Calu3 (cell line): ENCODE results near the gene UNC50. TPM values are rescaled to one million over a fixed set of nuclear protein-coding genes. Genes with fewer than 3 reads are reported as not detected.

ENCODE experiments used
- BruUV-seq: library from RNA; stranded (reverse); fragments of 400-500 nt; replicated peaks from 2 replicates; lab custom pipeline; 2021; lab: Mats Ljungman, UMichigan
- CTCF ChIA-PET: fragments of 300-600 bp; sonication (Branson Sonifier 250); formaldehyde crosslinking; loops from one replicate; lab custom pipeline; 2022; ENCODE audit warnings: antibody characterized with exemption; lab: Charles Lee
- DNase-seq: peaks from one replicate; pipeline ENCODE4 v3.0.0; 2022
- H3K27ac Mint-ChIP-seq: one replicate; pipeline ENCODE4 v1.8.0; 2022; ENCODE audit warnings: mixed read lengths; ENCODE audit not compliant: unreplicated experiment
- H3K27me3 Mint-ChIP-seq: one replicate; pipeline ENCODE4 v1.8.0; 2022; ENCODE audit warnings: mixed read lengths; ENCODE audit not compliant: unreplicated experiment
- H3K36me3 Mint-ChIP-seq: one replicate; pipeline ENCODE4 v1.8.0; 2022; ENCODE audit warnings: mild to moderate bottlenecking, moderate library complexity, mixed read lengths; ENCODE audit not compliant: insufficient read depth, unreplicated experiment
- H3K4me1 Mint-ChIP-seq: one replicate; pipeline ENCODE4 v1.8.0; 2022; ENCODE audit warnings: mild to moderate bottlenecking, low read depth, mixed read lengths; ENCODE audit not compliant: unreplicated experiment
- H3K4me3 Mint-ChIP-seq: one replicate; pipeline ENCODE4 v1.8.0; 2022; ENCODE audit warnings: mild to moderate bottlenecking, low read depth, moderate library complexity, mixed read lengths; ENCODE audit not compliant: unreplicated experiment
- H3K9me3 Mint-ChIP-seq: one replicate; pipeline ENCODE4 v1.8.0; 2022; ENCODE audit warnings: low read depth, mixed read lengths; ENCODE audit not compliant: unreplicated experiment
- intact Hi-C: fragments of 100-400 bp; cut with micrococcal nuclease; formaldehyde crosslinking; loops from one replicate; pipeline ENCODE4 v1.10.0; 2022; ENCODE audit not compliant: unreplicated experiment
- total RNA-seq: library from RNA; stranded (reverse); gene quantifications from 2 replicates; pipeline ENCODE4 v1.2.3, GENCODE V29; 2022
- TF ChIP-seq, protein P1 (sequence below): fragments of 200-600 bp; IDR thresholded peaks from one replicate; pipeline ENCODE4 v1.8.0; 2022; ENCODE audit warnings: antibody characterized with exemption; ENCODE audit not compliant: unreplicated experiment

UNC50 gene
- total RNA-seq, 1 experiment from 2014 or later, result 33.0 TPM

DNA sequence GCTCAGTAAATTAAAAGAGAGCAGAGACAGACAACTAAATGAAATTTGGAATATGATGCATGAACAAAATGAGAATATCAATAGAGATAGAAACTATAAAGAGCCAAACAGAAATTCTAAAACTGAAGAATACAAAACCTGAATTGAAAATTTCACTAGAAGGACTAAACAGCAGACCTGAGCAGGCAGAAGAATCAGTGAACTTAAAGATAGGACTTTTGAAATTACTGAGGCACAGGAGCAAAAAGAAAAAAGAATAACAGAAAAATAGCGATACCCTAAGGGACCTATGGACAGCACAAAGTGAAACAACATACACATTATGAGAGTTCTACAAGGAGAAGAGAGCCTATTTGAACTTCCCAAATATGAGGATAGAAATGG lies 41.6 kb downstream of the UNC50 start:
- CTCF ChIA-PET, result interaction anchor here (0.8 to 1.7 kb wide), 11 partner anchors 41 to 416 kb away, joined by 3 to 25 read pairs (median 5); partner anchors contain the start of genes COA5, CRACDL and UNC50
- Mint-ChIP-seq H3K4me1 (peaks cover 7% of the 10 kb centered on the region), H3K9me3 (no peaks in the 10 kb centered on the region), H3K36me3 (no peaks in the 10 kb centered on the region), H3K4me3 (no peak overlapping the region), H3K27me3 (no peaks in the 10 kb centered on the region), H3K27ac (no peak overlapping the region)
- DNase-seq, result no peak
- intact Hi-C loops, result loop anchor here (1.0 kb wide), 2 partner anchors 187 to 416 kb away; no protein-coding TSS in a partner anchor
- BruUV-seq, result no TSS peak
- TF ChIP-seq, protein P1, sequence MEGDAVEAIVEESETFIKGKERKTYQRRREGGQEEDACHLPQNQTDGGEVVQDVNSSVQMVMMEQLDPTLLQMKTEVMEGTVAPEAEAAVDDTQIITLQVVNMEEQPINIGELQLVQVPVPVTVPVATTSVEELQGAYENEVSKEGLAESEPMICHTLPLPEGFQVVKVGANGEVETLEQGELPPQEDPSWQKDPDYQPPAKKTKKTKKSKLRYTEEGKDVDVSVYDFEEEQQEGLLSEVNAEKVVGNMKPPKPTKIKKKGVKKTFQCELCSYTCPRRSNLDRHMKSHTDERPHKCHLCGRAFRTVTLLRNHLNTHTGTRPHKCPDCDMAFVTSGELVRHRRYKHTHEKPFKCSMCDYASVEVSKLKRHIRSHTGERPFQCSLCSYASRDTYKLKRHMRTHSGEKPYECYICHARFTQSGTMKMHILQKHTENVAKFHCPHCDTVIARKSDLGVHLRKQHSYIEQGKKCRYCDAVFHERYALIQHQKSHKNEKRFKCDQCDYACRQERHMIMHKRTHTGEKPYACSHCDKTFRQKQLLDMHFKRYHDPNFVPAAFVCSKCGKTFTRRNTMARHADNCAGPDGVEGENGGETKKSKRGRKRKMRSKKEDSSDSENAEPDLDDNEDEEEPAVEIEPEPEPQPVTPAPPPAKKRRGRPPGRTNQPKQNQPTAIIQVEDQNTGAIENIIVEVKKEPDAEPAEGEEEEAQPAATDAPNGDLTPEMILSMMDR, result no peak

DNA sequence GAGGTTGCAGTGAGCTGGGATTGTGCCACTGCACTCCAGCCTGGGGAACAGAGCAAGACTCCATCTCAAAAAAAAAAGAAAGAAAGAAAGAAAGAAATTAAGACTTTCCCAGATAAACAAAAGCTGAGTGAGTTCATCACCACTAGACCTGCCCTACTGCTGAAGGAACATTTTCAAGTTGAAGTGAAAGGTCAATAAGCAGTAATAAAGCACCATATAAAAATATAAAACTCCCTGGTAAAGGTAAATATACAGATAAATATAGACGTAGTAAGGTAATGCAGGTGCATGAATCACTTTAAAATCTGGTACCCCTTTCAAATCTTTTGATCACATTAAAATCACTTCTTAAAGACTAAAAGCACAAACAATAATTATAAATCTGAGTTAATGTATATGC lies 42.6 kb downstream of the UNC50 start:
- H3K9me3 Mint-ChIP-seq, result no peaks in the 10 kb centered on the region
- DNase-seq, result no peak
- intact Hi-C loops, result no loop called here
- BruUV-seq, result no TSS peak
- TF ChIP-seq, protein P1, result no peak
- H3K27ac Mint-ChIP-seq, result no peak overlapping the region
- H3K36me3 Mint-ChIP-seq, result no peaks in the 10 kb centered on the region
- peaks cover 7% of the 10 kb centered on the region for H3K4me1 Mint-ChIP-seq
- CTCF ChIA-PET, result no interaction called here
- no peak overlapping the region for H3K4me3 Mint-ChIP-seq
- no peaks in the 10 kb centered on the region for H3K27me3 Mint-ChIP-seq

DNA sequence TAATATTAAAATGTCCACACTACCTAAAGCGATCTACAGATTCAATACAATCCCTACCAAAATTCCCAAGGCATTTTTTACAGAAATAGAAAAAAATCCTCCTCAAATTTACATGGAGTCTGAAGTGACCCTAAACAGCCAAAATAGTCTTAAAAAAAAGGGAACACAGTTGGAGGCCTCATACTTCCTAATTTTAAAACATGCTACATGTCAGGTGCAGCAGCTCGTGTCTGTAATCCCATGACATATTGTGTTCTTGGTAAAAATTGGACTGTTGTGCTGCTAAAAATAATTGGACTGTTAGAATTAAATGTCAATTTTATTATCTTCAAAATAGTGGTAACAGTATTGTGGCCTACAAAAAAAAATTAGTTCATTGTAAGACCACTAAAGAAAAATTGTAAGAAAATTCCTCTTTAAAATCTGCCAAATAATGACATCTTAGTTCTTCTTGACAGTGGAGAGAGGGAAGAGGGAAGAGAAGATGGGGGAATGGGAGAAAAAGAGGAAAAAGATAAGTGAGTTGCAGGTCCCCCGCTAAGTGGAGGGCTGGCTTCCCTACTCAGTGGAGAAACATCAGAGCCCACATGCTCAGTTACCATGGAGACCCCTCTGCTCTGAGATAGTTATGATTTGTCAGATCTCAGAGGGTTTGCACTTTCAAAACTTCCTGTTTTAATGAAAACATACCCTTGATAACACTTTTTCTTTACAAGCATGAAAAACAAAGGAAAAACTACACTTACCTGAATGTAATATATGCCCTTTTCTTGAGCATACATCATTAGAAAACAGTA lies 46.5 kb downstream of the UNC50 start:
- H3K36me3 Mint-ChIP-seq, result no peaks in the 10 kb centered on the region

DNA sequence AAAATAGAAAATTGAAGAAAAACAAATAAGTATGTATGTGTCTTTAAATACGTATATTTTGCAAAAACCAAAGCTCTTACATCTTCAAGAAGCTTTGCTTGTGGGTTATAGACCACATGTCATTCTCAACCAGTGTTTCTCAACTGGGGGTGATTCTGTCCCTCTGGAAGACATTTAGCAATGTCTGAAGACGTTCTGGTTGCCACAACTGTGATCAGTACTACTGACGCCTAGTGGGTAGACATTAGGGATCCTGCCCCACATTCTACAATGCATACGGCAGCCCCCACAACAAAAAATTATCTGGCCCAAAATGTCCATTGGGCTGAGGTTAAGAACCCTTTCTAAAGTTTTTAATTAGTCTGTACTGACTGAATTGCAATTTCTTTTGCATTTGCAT lies 48.4 kb downstream of the UNC50 start:
- Mint-ChIP-seq H3K9me3 (peaks cover 8% of the 10 kb centered on the region), H3K36me3 (no peaks in the 10 kb centered on the region), H3K4me1 (no peaks in the 10 kb centered on the region), H3K27me3 (no peaks in the 10 kb centered on the region), H3K4me3 (no peak overlapping the region), H3K27ac (no peak overlapping the region)
- intact Hi-C loops, result no loop called here
- BruUV-seq, result no TSS peak
- TF ChIP-seq, protein P1, result no peak
- no peak for DNase-seq
- CTCF ChIA-PET, result no interaction called here

More for the DNA sequence above, 46.5 kb downstream of the UNC50 start:
- Mint-ChIP-seq H3K4me3 (no peak overlapping the region), H3K27me3 (no peaks in the 10 kb centered on the region), H3K4me1 (peaks cover under 1% of the 10 kb centered on the region), H3K27ac (no peak overlapping the region), H3K9me3 (no peaks in the 10 kb centered on the region)
- BruUV-seq, result no TSS peak
- DNase-seq, result no peak
- TF ChIP-seq, protein P1, result no peak
- CTCF ChIA-PET, result no interaction called here
- intact Hi-C loops, result no loop called here
